H9 (cell line): ENCODE measurements around the gene PRPF40A. TPM values are rescaled to one million over a fixed set of nuclear protein-coding genes. Genes with fewer than 3 reads are reported as not detected.

Experiments
- DNase-seq: peaks from one replicate; pipeline ENCODE4 v3.0.0-alpha.2; 2017
- H2AFZ ChIP-seq: one replicate; pipeline ENCODE4 v1.6.1; 2013; ENCODE audit warnings: mild to moderate bottlenecking, low read length, control low read depth, moderate library complexity
- H2AK5ac ChIP-seq: 2 replicates; pipeline ENCODE4 v1.6.1; 2013; ENCODE audit warnings: low read length, control low read depth, mixed read lengths; ENCODE audit not compliant: insufficient read length
- H2BK120ac ChIP-seq: one replicate; pipeline ENCODE4 v1.6.1; 2013; ENCODE audit warnings: low read depth, mild to moderate bottlenecking, low read length, control low read depth, inconsistent platforms; ENCODE audit not compliant: poor library complexity, severe bottlenecking
- H2BK12ac ChIP-seq: 2 replicates; pipeline ENCODE4 v1.6.1; 2013; ENCODE audit warnings: low read length, control low read depth, mixed read lengths, low read depth; ENCODE audit not compliant: insufficient read length
- H2BK15ac ChIP-seq: 2 replicates; pipeline ENCODE4 v1.6.1; 2013; ENCODE audit warnings: low read depth, low read length, control low read depth
- H2BK20ac ChIP-seq: one replicate; pipeline ENCODE4 v1.6.1; 2013; ENCODE audit warnings: low read depth, mild to moderate bottlenecking, low read length, control low read depth, inconsistent platforms; ENCODE audit not compliant: poor library complexity, severe bottlenecking
- H2BK5ac ChIP-seq: 2 replicates; pipeline ENCODE4 v1.6.1; 2013; ENCODE audit warnings: low read length, control low read depth, mixed read lengths; ENCODE audit not compliant: insufficient read length
- H3K14ac ChIP-seq: 2 replicates; pipeline ENCODE4 v1.6.1; 2013; ENCODE audit warnings: low read length, control low read depth; ENCODE audit not compliant: insufficient read depth
- H3K18ac ChIP-seq: 2 replicates; pipeline ENCODE4 v1.6.1; 2013; ENCODE audit warnings: low read depth, mild to moderate bottlenecking, mixed read lengths, low read length, control low read depth; ENCODE audit not compliant: insufficient read length
- H3K23ac ChIP-seq: 2 replicates; pipeline ENCODE4 v1.6.1; 2013; ENCODE audit warnings: low read length, control low read depth, mixed read lengths, low read depth; ENCODE audit not compliant: insufficient read length
- H3K23me2 ChIP-seq: 2 replicates; pipeline ENCODE4 v1.6.1; 2013; ENCODE audit warnings: low read depth, mild to moderate bottlenecking, mixed read lengths, low read length, control low read depth; ENCODE audit not compliant: insufficient read length, poor library complexity, severe bottlenecking
- H3K27ac ChIP-seq: 2 replicates; pipeline ENCODE4 v1.5.1; 2013; ENCODE audit warnings: low read length, control low read depth, mixed read lengths, low read depth; ENCODE audit not compliant: insufficient read length
- H3K27me3 ChIP-seq: 2 replicates; pipeline ENCODE4 v1.6.1; 2013; ENCODE audit warnings: low read length, control low read depth, inconsistent platforms; ENCODE audit not compliant: insufficient read depth
- H3K4ac ChIP-seq: 2 replicates; pipeline ENCODE4 v1.6.1; 2013; ENCODE audit warnings: low read depth, mild to moderate bottlenecking, control low read depth, inconsistent platforms, low read length, moderate library complexity
- H3K4me1 ChIP-seq: 2 replicates; pipeline ENCODE4 v1.6.1; 2013; ENCODE audit warnings: low read length, control low read depth, inconsistent platforms; ENCODE audit not compliant: insufficient read depth
- H3K4me2 ChIP-seq: 2 replicates; pipeline ENCODE4 v1.6.1; 2013; ENCODE audit warnings: low read length, control low read depth, mixed read lengths; ENCODE audit not compliant: insufficient read length, insufficient read depth
- H3K56ac ChIP-seq: 2 replicates; pipeline ENCODE4 v1.6.1; 2013; ENCODE audit warnings: low read depth, mild to moderate bottlenecking, mixed read lengths, low read length, control low read depth; ENCODE audit not compliant: insufficient read length
- H3K79me1 ChIP-seq: 2 replicates; pipeline ENCODE4 v1.6.1; 2013; ENCODE audit warnings: low read depth, mild to moderate bottlenecking, moderate library complexity, low read length, control low read depth, inconsistent platforms; ENCODE audit not compliant: insufficient read depth, poor library complexity, severe bottlenecking
- H3K79me2 ChIP-seq: 2 replicates; pipeline ENCODE4 v1.6.1; 2013; ENCODE audit warnings: low read length, control low read depth, inconsistent platforms; ENCODE audit not compliant: insufficient read depth
- H3K9ac ChIP-seq: 2 replicates; pipeline ENCODE4 v1.6.1; 2013; ENCODE audit warnings: low read length, control low read depth, mixed read lengths; ENCODE audit not compliant: insufficient read length; ENCODE audit errors: extremely low read depth
- H3K9me3 ChIP-seq: one replicate; pipeline ENCODE4 v1.6.1; 2013; ENCODE audit warnings: low read depth, low read length, inconsistent platforms; ENCODE audit not compliant: control insufficient read depth
- H3T11ph ChIP-seq: one replicate; pipeline ENCODE4 v1.6.1; 2013; ENCODE audit warnings: mild to moderate bottlenecking, low read length, control low read depth, inconsistent platforms
- H4K20me1 ChIP-seq: one replicate; pipeline ENCODE4 v1.6.1; 2013; ENCODE audit not compliant: control insufficient read depth, insufficient read length, insufficient read depth
- H4K5ac ChIP-seq: 2 replicates; pipeline ENCODE4 v1.6.1; 2013; ENCODE audit warnings: low read depth, mild to moderate bottlenecking, mixed read lengths, low read length, control low read depth; ENCODE audit not compliant: insufficient read length
- H4K8ac ChIP-seq: replicated peaks from 2 replicates; pipeline ENCODE4 v1.6.1; 2013; ENCODE audit warnings: low read length, control low read depth, mixed read lengths, low read depth; ENCODE audit not compliant: insufficient read length
- H4K91ac ChIP-seq: 2 replicates; pipeline ENCODE4 v1.6.1; 2013; ENCODE audit warnings: low read depth, mild to moderate bottlenecking, moderate library complexity, mixed read lengths, low read length, control low read depth; ENCODE audit not compliant: insufficient read length
- H3K27ac Mint-ChIP-seq, 3 experiments: 2 replicates in 2 of 3; 3 replicates in 1 of 3; pipeline ENCODE4 v1.8.0; 2020 to 2021; ENCODE audit warnings: mixed read lengths in 3 of 3, mild to moderate bottlenecking in 1 of 3, moderate library complexity in 1 of 3
- H3K27me3 Mint-ChIP-seq: 2 replicates; pipeline ENCODE4 v1.8.0; 2021; ENCODE audit warnings: low read depth, mild to moderate bottlenecking, moderate library complexity, mixed read lengths
- H3K36me3 Mint-ChIP-seq, 3 experiments: 2 replicates in 2 of 3; 3 replicates in 1 of 3; pipeline ENCODE4 v1.8.0; 2020 to 2021; ENCODE audit warnings: low read depth in 3 of 3, mixed read lengths in 3 of 3; ENCODE audit not compliant: insufficient read depth in 1 of 3
- H3K4me1 Mint-ChIP-seq, 2 experiments: 2 replicates each; pipeline ENCODE4 v1.8.0; 2020; ENCODE audit warnings: mixed read lengths in 2 of 2
- H3K4me3 Mint-ChIP-seq, 2 experiments: 2 replicates in 1 of 2; 3 replicates in 1 of 2; pipeline ENCODE4 v1.8.0; 2020 to 2021; ENCODE audit warnings: mild to moderate bottlenecking in 2 of 2, mixed read lengths in 2 of 2, moderate library complexity in 1 of 2
- H3K9me3 Mint-ChIP-seq, 2 experiments: 2 replicates in 1 of 2; 3 replicates in 1 of 2; pipeline ENCODE4 v1.8.0; 2020; ENCODE audit warnings: mild to moderate bottlenecking in 2 of 2, mixed read lengths in 2 of 2, moderate library complexity in 1 of 2
- WGBS: extraction: QIAGEN DNeasy Blood & Tissue Kit; methylation state at CpG from one replicate; pipeline ENCODE4 v1.1.7; 2013; ENCODE audit warnings: missing lambda C conversion rate, low lambda C conversion rate, mixed read lengths; ENCODE audit not compliant: insufficient read length; ENCODE audit errors: extremely low coverage; 5-methylcytosine and 5-hydroxymethylcytosine counted together
- total RNA-seq: library from RNA; stranded (reverse); gene quantifications from 2 replicates; pipeline ENCODE4 v1.2.1, GENCODE V29; 2021
- TF ChIP-seq, protein P1 (sequence below): fragments of 200-600 bp; sonication (generic); conservative IDR thresholded peaks from 3 replicates; pipeline ENCODE4 v1.8.0; 2021; ENCODE audit warnings: antibody characterized with exemption, mild to moderate bottlenecking

The PRPF40A gene
- total RNA-seq, 1 experiment from 2014 or later, result 158 TPM

DNA sequence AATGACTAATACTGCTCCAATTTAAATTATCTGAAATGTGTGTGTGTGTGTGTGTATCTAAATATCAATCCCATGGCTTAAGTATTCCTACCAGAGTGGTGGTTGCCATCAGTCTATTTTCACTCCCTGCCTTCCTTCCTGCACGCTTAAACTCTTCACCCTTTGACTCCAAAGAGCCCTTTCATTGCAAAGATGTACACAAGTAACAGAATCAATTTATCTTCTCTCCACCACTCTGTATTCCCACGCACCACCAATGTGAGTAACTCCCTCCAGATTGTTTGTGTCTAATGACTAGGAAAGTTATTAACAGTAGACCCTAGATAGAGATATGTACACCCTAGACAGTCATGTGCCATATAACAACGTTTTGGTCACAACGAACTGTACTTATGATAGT lies 44.0 kb upstream of the PRPF40A start:
- Histone ChIP-seq H3K27ac (no peak overlapping the region), H3T11ph (no peak overlapping the region), H2AFZ (no peak overlapping the region), H4K91ac (no peak overlapping the region), H4K20me1 (no peaks in the 10 kb centered on the region), H3K56ac (no peak overlapping the region), H3K79me1 (no peaks in the 10 kb centered on the region), H4K5ac (no peak overlapping the region), H3K4me1 (no peaks in the 10 kb centered on the region), H3K18ac (no peak overlapping the region), H2BK20ac (no peak overlapping the region), H3K4ac (no peak overlapping the region), H3K9ac (no peak overlapping the region), H3K23me2 (no peaks in the 10 kb centered on the region), H2BK12ac (no peak overlapping the region), H3K14ac (no peak overlapping the region), H3K23ac (no peak overlapping the region), H2BK120ac (no peak overlapping the region), H2BK15ac (no peak overlapping the region), H4K8ac (no peak overlapping the region), H3K27me3 (no peaks in the 10 kb centered on the region), H3K4me2 (no peak overlapping the region), H2BK5ac (no peak overlapping the region), H3K9me3 (no peaks in the 10 kb centered on the region), H3K79me2 (no peaks in the 10 kb centered on the region), H2AK5ac (no peak overlapping the region)
- H3K27me3 Mint-ChIP-seq, result 0 out of 2 replicates have a peak, but pooled peaks cover 2% of the 10 kb centered on the region
- TF ChIP-seq, protein P1, sequence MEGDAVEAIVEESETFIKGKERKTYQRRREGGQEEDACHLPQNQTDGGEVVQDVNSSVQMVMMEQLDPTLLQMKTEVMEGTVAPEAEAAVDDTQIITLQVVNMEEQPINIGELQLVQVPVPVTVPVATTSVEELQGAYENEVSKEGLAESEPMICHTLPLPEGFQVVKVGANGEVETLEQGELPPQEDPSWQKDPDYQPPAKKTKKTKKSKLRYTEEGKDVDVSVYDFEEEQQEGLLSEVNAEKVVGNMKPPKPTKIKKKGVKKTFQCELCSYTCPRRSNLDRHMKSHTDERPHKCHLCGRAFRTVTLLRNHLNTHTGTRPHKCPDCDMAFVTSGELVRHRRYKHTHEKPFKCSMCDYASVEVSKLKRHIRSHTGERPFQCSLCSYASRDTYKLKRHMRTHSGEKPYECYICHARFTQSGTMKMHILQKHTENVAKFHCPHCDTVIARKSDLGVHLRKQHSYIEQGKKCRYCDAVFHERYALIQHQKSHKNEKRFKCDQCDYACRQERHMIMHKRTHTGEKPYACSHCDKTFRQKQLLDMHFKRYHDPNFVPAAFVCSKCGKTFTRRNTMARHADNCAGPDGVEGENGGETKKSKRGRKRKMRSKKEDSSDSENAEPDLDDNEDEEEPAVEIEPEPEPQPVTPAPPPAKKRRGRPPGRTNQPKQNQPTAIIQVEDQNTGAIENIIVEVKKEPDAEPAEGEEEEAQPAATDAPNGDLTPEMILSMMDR, result no peak
- no CpG with 5 or more reads among the region's 4 CpGs for WGBS
- no peaks in the 10 kb centered on the region for H3K4me1 Mint-ChIP-seq
- no peaks in the 10 kb centered on the region for H3K9me3 Mint-ChIP-seq
- DNase-seq, result no peak
- no peak overlapping the region; a peak in 1 of 7 replicates for H3K27ac Mint-ChIP-seq
- no peak overlapping the region for H3K4me3 Mint-ChIP-seq
- peaks cover 4 to 21% (median 20%) of the 10 kb centered on the region in 3 experiments; a peak in 5 of 7 replicates for H3K36me3 Mint-ChIP-seq
